Activated CD4-positive, CD25-positive, alpha-beta regulatory T cell treated with anti-CD3 and anti-CD28 coated beads, Interleukin-2, amount 50 U/mL, for 16 hours (primary cell): ENCODE data around the gene KANK3.
"Not testable (repeated sequence)": the region's sequence is repeated elsewhere in the genome, so short reads cannot be mapped to it uniquely, and the experiment has no call there.

Experiments
- DNase-seq: peaks from one replicate; pipeline ENCODE4 v3.0.0-alpha.2; 2020; ENCODE audit warnings: low read depth, low spot score

The KANK3 gene

GRCh38 chr19:8320564-8321066, 22.4 kb downstream of the KANK3 start:
- no peak for DNase-seq

- no peak for DNase-seq
Observed at GRCh38 chr19:8319807-8320520, 23.1 kb downstream of the KANK3 start.

- DNase-seq, result not testable (repeated sequence)
Observed at GRCh38 chr19:8318835-8319234, 24.2 kb downstream of the KANK3 start.

- DNase-seq, result no peak
Observed at GRCh38 chr19:8316351-8317125, 26.5 kb downstream of the KANK3 start.

- DNase-seq, result not testable (repeated sequence)
Observed at GRCh38 chr19:8314981-8315640, 28.0 kb downstream of the KANK3 start.

- DNase-seq, result no peak
Observed at GRCh38 chr19:8311461-8312260, 31.4 kb downstream of the KANK3 start.

- DNase-seq, result no peak
Observed at GRCh38 chr19:8310342-8311055, 32.6 kb downstream of the KANK3 start.

- DNase-seq, result no peak
Observed at GRCh38 chr19:8308891-8309291, 34.2 kb downstream of the KANK3 start.

GRCh38 chr19:8307965-8308866, 34.8 kb downstream of the KANK3 start, which contains the start of gene CD320:
Gene CD320, minus strand, starts transcription at chr19:8308358. Its CDS starts 68 bp downstream, at chr19:8308290.
- DNase-seq, result peak; percentile 72

- no peak for DNase-seq
Observed at GRCh38 chr19:8307400-8307964, 35.6 kb downstream of the KANK3 start.

- DNase-seq, result no peak
Observed at GRCh38 chr19:8306235-8307054, 36.6 kb downstream of the KANK3 start.

GRCh38 chr19:8305798-8306197, 37.3 kb downstream of the KANK3 start:
- DNase-seq, result no peak

GRCh38 chr19:8304841-8305621, 38.0 kb downstream of the KANK3 start:
- DNase-seq, result no peak

- no peak for DNase-seq
Observed at GRCh38 chr19:8302734-8303133, 40.3 kb downstream of the KANK3 start.

- no peak for DNase-seq
Observed at GRCh38 chr19:8302357-8302691, 40.7 kb downstream of the KANK3 start.

- DNase-seq, result not testable (repeated sequence)
Observed at GRCh38 chr19:8291337-8291736, 51.7 kb downstream of the KANK3 start.

- not testable (repeated sequence) for DNase-seq
Observed at GRCh38 chr19:8276508-8276907, 66.6 kb downstream of the KANK3 start.
